Tibial nerve (tissue), 4 donors: Measurements from ENCODE around the gene FKBP9. TPM values are rescaled to one million over a fixed set of nuclear protein-coding genes. Genes with fewer than 3 reads are reported as not detected.
"Not testable (repeated sequence)": the region's sequence is repeated elsewhere in the genome, so short reads cannot be mapped to it uniquely, and the experiment has no call there.

Experiments used
- DNase-seq, 2 donors: peaks; one replicate each; pipeline ENCODE4 v3.0.0-alpha.2; 2019; ENCODE audit warnings: low spot score in 2 of 2
- H3K27ac ChIP-seq, 4 donors: fragments of 200-600 bp; sonication (generic) in 3 of 4; one replicate each; pipeline ENCODE4 v1.5.1; 2017 to 2019; ENCODE audit warnings: mild to moderate bottlenecking in 1 of 4
- H3K27me3 ChIP-seq, 2 donors: fragments of 200-600 bp; sonication (generic) in 1 of 2; one replicate each; pipeline versions ENCODE4 v1.5.1 to v1.6.0; 2017 to 2019
- H3K36me3 ChIP-seq, 3 donors: fragments of 200-600 bp; sonication (generic); one replicate each; pipeline ENCODE4 v1.5.1; 2018 to 2019
- H3K4me1 ChIP-seq, 4 donors: fragments of 200-600 bp; sonication (generic) in 3 of 4; one replicate each; pipeline ENCODE4 v1.5.1; 2017 to 2019
- H3K4me3 ChIP-seq, 4 donors: fragments of 200-600 bp; sonication (generic) in 3 of 4; one replicate each; pipeline ENCODE4 v1.5.1; 2017 to 2019; ENCODE audit warnings: mild to moderate bottlenecking in 1 of 4, moderate library complexity in 1 of 4
- H3K9me3 ChIP-seq, 4 donors: fragments of 200-600 bp; sonication (generic) in 3 of 4; one replicate each; pipeline ENCODE4 v1.5.1; 2017 to 2019
- CTCF ChIP-seq, 5 experiments: fragments of 200-600 bp in 3 of 5; fragments of 450-650 bp in 2 of 5; sonication (generic) in 3 of 5; IDR thresholded peaks; one replicate each; pipeline ENCODE4 v1.5.1; 2016 to 2019; ENCODE audit warnings: antibody characterized with exemption in 5 of 5, mild to moderate bottlenecking in 3 of 5, moderate library complexity in 2 of 5
- EP300 ChIP-seq, 2 donors: sonication (generic); formaldehyde crosslinking; IDR thresholded peaks; one replicate each; pipeline ENCODE4 v1.6.1; 2017; ENCODE audit warnings: antibody characterized with exemption in 2 of 2, mild to moderate bottlenecking in 1 of 2
- POLR2A ChIP-seq, 2 donors: fragments of 450-650 bp; IDR thresholded peaks; one replicate each; pipeline ENCODE4 v1.6.1; 2017; ENCODE audit warnings: antibody characterized with exemption in 2 of 2, mild to moderate bottlenecking in 2 of 2, moderate library complexity in 2 of 2
- WGBS, 2 donors: methylation state at CpG; one replicate each; pipeline ENCODE4 v1.1.5; 2018; 5-methylcytosine and 5-hydroxymethylcytosine counted together
- total RNA-seq, 4 donors: library from RNA; depleted of rRNA; stranded (reverse); fragments of >200 nt; gene quantifications; one replicate each; pipeline ENCODE4 v1.1.0, GENCODE V29; 2016

The FKBP9 gene
- total RNA-seq, 4 donors from 2014 or later, result 262 to 522 (median 320) TPM

- DNase-seq, H3K27ac ChIP-seq, H3K4me3 ChIP-seq, H3K4me1 ChIP-seq, H3K27me3 ChIP-seq, H3K9me3 ChIP-seq: not testable (repeated sequence)
- H3K36me3 ChIP-seq, result peaks cover 0 to 55% (median 0%) of the 10 kb centered on the region in 3 donors
- WGBS, 2 donors, result 88 to 89% methylated on average over 4 of the region's 4 CpGs
Observed at GRCh38 chr7:33005690-33006089, 48.5 kb downstream of the FKBP9 start.

GRCh38 chr7:33009734-33010133 lies 52.5 kb downstream of the FKBP9 start:
- H3K36me3 ChIP-seq, result peaks cover 0 to 59% (median 4%) of the 10 kb centered on the region in 3 donors
- no peak overlapping the region for H3K27ac ChIP-seq
- no peak overlapping the region for H3K4me3 ChIP-seq
- no peak for TF ChIP-seq POLR2A (IDR thresholded peaks at IDR 0.05)
- no peak for TF ChIP-seq CTCF (IDR thresholded peaks at IDR 0.05)
- no peak for TF ChIP-seq EP300 (IDR thresholded peaks at IDR 0.05)
- no peaks in the 10 kb centered on the region for H3K27me3 ChIP-seq
- no peaks in the 10 kb centered on the region for H3K4me1 ChIP-seq
- no peaks in the 10 kb centered on the region for H3K9me3 ChIP-seq
- no peak for DNase-seq
- 86 to 89% methylated on average over 2 of the region's 2 CpGs for WGBS, 2 donors

GRCh38 chr7:33012364-33012763 lies 55.1 kb downstream of the FKBP9 start:
- DNase-seq, result no peak
- TF ChIP-seq CTCF (IDR thresholded peaks at IDR 0.05), result no peak
- TF ChIP-seq POLR2A (IDR thresholded peaks at IDR 0.05), result no peak
- no peak for TF ChIP-seq EP300 (IDR thresholded peaks at IDR 0.05)
- no peak overlapping the region for H3K4me3 ChIP-seq

GRCh38 chr7:33024189-33024757 lies 67.0 kb downstream of the FKBP9 start:
- no peak overlapping the region for H3K27ac ChIP-seq
- H3K4me3 ChIP-seq, result no peak overlapping the region
- H3K9me3 ChIP-seq, result no peaks in the 10 kb centered on the region
- no peak for DNase-seq
- TF ChIP-seq CTCF (IDR thresholded peaks at IDR 0.05) (no peak), EP300 (IDR thresholded peaks at IDR 0.05) (no peak), POLR2A (IDR thresholded peaks at IDR 0.05) (no peak)
- no peaks in the 10 kb centered on the region for H3K4me1 ChIP-seq
- 77 to 88% methylated on average over 4 of the region's 4 CpGs for WGBS, 2 donors
- no peaks in the 10 kb centered on the region for H3K27me3 ChIP-seq
- H3K36me3 ChIP-seq, result peaks cover 0 to 72% (median 0%) of the 10 kb centered on the region in 3 donors

More at GRCh38 chr7:33012364-33012763, 55.1 kb downstream of the FKBP9 start:
- no peaks in the 10 kb centered on the region for H3K4me1 ChIP-seq
- no peak overlapping the region for H3K27ac ChIP-seq
- peaks cover 0 to 60% (median 13%) of the 10 kb centered on the region in 3 donors for H3K36me3 ChIP-seq
- H3K27me3 ChIP-seq, result no peaks in the 10 kb centered on the region
- no peaks in the 10 kb centered on the region for H3K9me3 ChIP-seq

- no peak for DNase-seq
- no peak for TF ChIP-seq CTCF (IDR thresholded peaks at IDR 0.05)
- no peak for TF ChIP-seq EP300 (IDR thresholded peaks at IDR 0.05)
- no peak for TF ChIP-seq POLR2A (IDR thresholded peaks at IDR 0.05)
- no peaks in the 10 kb centered on the region for H3K27me3 ChIP-seq
- H3K4me3 ChIP-seq, result no peak overlapping the region
- no peaks in the 10 kb centered on the region for H3K36me3 ChIP-seq
- no peaks in the 10 kb centered on the region for H3K9me3 ChIP-seq
- peak overlapping the region in 1 of 4 donors; percentile 62 for H3K27ac ChIP-seq
- 95 to 96% methylated on average over 2 of the region's 2 CpGs for WGBS, 2 donors
- peaks cover 0 to 31% (median 14%) of the 10 kb centered on the region in 4 donors for H3K4me1 ChIP-seq
Observed at GRCh38 chr7:33035776-33036175, 78.5 kb downstream of the FKBP9 start.
